ENCODE results near the gene KIAA1549. TPM values are rescaled to one million over a fixed set of nuclear protein-coding genes. Genes with fewer than 3 reads are reported as not detected.

KIAA1549 gene
- total and polyA plus RNA-seq, 8 donors = 0.15 to 7.8 (median 1.4) TPM

DNA sequence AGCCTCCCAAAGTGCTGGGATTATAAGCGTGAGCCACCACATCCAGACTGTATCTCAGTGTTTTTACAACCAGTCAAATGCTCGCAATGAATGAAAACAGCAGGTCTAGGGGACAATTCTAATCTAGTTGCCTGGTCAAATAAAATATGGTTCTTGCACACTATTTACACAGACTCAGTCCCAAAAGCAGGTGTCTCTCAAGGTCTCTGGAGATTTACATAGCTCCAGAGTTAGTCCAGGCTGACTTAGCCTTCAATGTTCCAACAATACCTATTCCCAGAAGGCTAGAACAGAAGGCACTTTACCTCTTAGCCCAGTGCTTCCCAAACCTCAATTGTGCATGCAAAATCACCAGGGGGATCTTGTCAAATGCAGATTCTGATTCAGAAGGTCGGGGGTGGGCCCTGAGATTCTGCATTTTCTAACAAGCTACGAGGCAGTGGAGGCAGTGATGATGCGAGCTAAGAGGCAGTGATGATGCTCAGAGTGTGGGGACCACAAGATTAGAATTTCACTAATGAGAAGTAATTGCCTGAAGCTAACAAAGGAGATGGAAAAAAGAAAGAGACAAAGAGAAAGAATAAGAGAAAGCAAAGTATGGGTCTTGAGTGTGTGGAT lies 6.4 kb downstream of the KIAA1549 start:
- intact Hi-C loops (cut with DNase I; ENCODE audit: low total_unique reads) = no loop called here
- 75 to 81% (median 78%) methylated on average over 5 of the region's 5 CpGs for WGBS, 5 donors
- peaks cover 0 to under 1% (median 0%) of the 10 kb centered on the region in 3 donors for H3K27me3 ChIP-seq
- H3K27ac ChIP-seq = no peak overlapping the region
- peaks cover 0 to 9% (median 4%) of the 10 kb centered on the region in 4 donors for H3K4me1 ChIP-seq
- DNase-seq = no peak
- H3K36me3 ChIP-seq = no peaks in the 10 kb centered on the region
- no peaks in the 10 kb centered on the region for H3K9me3 ChIP-seq
- TF ChIP-seq EP300 (IDR thresholded peaks at IDR 0.05) = no peak
- no peak overlapping the region for H3K4me3 ChIP-seq

DNA sequence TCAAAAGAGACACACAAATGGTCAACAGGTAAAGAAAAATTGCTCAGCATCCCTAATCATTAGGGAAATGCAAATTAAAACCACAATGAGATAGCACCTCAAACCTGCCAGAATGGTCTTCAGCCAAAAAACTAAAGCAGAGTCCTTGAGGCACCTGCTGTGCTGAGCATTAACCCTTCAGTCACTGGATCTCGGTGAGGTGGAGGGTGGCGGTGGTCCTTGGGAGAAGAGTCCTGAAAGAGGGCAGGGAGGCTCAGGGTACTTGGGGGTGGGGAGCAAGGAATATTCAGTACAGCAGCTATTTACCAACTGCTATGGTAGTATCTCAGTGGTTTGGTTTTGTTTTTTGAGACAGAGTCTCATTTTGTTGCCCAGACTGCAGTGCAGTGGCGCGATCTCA lies 7.1 kb downstream of the KIAA1549 start:
- H3K36me3 ChIP-seq = no peaks in the 10 kb centered on the region
- H3K9me3 ChIP-seq = no peaks in the 10 kb centered on the region
- peaks cover 0 to 5% (median 0%) of the 10 kb centered on the region in 4 donors for H3K4me1 ChIP-seq
- intact Hi-C loops (cut with DNase I; ENCODE audit: low total_unique reads) = no loop called here
- DNase-seq = no peak
- WGBS, 5 donors = 93 to 98% (median 96%) methylated on average over 4 of the region's 4 CpGs
- H3K27ac ChIP-seq = no peak overlapping the region
- TF ChIP-seq EP300 (IDR thresholded peaks at IDR 0.05) (no peak), POLR2A (IDR thresholded peaks at IDR 0.05) (no peak), POLR2AphosphoS5 (IDR thresholded peaks at IDR 0.05) (no peak)
- TF ChIP-seq, protein P1, sequence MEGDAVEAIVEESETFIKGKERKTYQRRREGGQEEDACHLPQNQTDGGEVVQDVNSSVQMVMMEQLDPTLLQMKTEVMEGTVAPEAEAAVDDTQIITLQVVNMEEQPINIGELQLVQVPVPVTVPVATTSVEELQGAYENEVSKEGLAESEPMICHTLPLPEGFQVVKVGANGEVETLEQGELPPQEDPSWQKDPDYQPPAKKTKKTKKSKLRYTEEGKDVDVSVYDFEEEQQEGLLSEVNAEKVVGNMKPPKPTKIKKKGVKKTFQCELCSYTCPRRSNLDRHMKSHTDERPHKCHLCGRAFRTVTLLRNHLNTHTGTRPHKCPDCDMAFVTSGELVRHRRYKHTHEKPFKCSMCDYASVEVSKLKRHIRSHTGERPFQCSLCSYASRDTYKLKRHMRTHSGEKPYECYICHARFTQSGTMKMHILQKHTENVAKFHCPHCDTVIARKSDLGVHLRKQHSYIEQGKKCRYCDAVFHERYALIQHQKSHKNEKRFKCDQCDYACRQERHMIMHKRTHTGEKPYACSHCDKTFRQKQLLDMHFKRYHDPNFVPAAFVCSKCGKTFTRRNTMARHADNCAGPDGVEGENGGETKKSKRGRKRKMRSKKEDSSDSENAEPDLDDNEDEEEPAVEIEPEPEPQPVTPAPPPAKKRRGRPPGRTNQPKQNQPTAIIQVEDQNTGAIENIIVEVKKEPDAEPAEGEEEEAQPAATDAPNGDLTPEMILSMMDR (IDR thresholded peaks at IDR 0.05) = no peak
- H3K4me3 ChIP-seq = no peak overlapping the region
- no peaks in the 10 kb centered on the region for H3K27me3 ChIP-seq

DNA sequence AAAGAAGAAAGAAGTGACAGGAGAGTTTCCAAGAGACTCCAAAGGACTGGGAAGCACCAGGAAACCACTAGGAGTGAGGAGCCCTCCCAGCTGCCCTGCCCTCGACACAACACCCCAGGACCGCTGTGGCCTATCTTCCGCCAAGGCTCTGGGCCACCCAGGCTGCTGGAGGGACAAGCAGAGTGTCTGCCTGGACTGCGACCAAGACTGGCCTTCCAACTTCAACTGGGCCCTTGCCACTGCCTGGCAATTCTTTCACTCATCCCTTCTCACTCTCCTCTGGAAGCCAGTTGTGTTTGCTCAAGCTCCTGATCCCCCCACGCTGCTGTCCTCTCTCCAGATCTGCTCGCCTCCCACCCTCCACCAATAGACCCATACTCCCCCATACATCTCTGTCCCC lies 10.2 kb downstream of the KIAA1549 start:
- no peaks in the 10 kb centered on the region for H3K36me3 ChIP-seq
- intact Hi-C loops (cut with DNase I; ENCODE audit: low total_unique reads) = no loop called here
- no peak for DNase-seq
- TF ChIP-seq POLR2A (IDR thresholded peaks at IDR 0.05) = no peak
- TF ChIP-seq EP300 (IDR thresholded peaks at IDR 0.05) = no peak
- TF ChIP-seq, protein P1 (IDR thresholded peaks at IDR 0.05) = no peak
- no peak for TF ChIP-seq POLR2AphosphoS5 (IDR thresholded peaks at IDR 0.05)
- peaks cover 0 to 5% (median 0%) of the 10 kb centered on the region in 4 donors for H3K4me1 ChIP-seq
- H3K4me3 ChIP-seq = no peak overlapping the region
- H3K27me3 ChIP-seq = no peaks in the 10 kb centered on the region
- H3K9me3 ChIP-seq = no peaks in the 10 kb centered on the region
- 77 to 83% (median 83%) methylated on average over 6 of the region's 6 CpGs for WGBS, 5 donors
- no peak overlapping the region for H3K27ac ChIP-seq

DNA sequence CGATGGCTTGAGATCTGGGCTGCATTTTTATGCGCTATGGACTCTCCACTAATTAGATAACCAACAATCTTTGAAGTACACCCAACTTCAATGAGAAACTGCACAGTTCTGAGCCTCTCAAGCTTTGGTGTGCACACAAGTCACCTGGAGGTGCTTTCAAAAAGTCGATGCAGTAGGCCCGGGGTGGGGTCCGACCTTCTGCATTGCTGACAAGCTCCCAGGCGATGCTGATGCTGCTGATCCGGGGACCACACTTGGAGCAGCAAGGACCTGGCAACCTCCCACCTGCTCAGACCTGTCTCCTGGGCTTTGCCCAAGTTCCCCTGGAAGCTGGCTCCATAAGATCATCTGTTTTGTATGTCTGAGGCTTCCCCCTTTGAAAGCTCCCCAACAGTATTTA lies 10.7 kb downstream of the KIAA1549 start:
- intact Hi-C loops (cut with DNase I; ENCODE audit: low total_unique reads) = no loop called here
- H3K27ac ChIP-seq = no peak overlapping the region
- H3K4me3 ChIP-seq = no peak overlapping the region
- DNase-seq = no peak
- H3K4me1 ChIP-seq = peaks cover 0 to 5% (median 0%) of the 10 kb centered on the region in 4 donors
- 90 to 92% (median 91%) methylated on average over 7 of the region's 7 CpGs for WGBS, 5 donors
- no peaks in the 10 kb centered on the region for H3K36me3 ChIP-seq
- H3K27me3 ChIP-seq = no peaks in the 10 kb centered on the region
- TF ChIP-seq, protein P1 (IDR thresholded peaks at IDR 0.05) = no peak
- TF ChIP-seq POLR2A (IDR thresholded peaks at IDR 0.05) (no peak), POLR2AphosphoS5 (IDR thresholded peaks at IDR 0.05) (no peak), EP300 (IDR thresholded peaks at IDR 0.05) (no peak)
- H3K9me3 ChIP-seq = no peaks in the 10 kb centered on the region

DNA sequence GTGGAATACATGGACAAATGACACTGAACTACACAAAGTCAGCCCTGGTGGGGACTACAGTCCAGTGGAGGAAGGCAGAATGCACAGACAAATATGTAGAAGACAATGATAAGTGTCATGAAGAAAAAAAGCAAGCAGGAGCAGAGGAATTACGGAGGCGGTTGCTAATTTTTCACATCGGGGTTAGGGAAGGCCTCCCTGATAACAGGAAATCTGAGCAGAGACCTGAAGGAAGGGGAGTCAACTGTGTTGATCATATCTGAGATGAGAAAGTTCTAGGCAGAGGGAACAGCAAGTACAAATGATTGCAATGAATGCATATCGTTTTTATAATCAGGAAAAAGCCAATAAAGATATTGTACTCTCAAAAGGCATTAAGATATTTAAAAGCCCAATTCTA lies 14.0 kb downstream of the KIAA1549 start:
- Histone ChIP-seq H3K9me3 (no peaks in the 10 kb centered on the region), H3K4me1 (peaks cover 4 to 16% (median 5%) of the 10 kb centered on the region in 4 donors), H3K27me3 (no peaks in the 10 kb centered on the region), H3K36me3 (no peaks in the 10 kb centered on the region), H3K4me3 (no peak overlapping the region), H3K27ac (no peak overlapping the region)
- WGBS, 5 donors = 54 to 80% (median 72%) methylated on average over 4 of the region's 4 CpGs
- no peak for DNase-seq
- intact Hi-C loops (cut with DNase I; ENCODE audit: low total_unique reads) = no loop called here
- TF ChIP-seq EP300 (IDR thresholded peaks at IDR 0.05) (no peak), POLR2AphosphoS5 (IDR thresholded peaks at IDR 0.05) (no peak), POLR2A (IDR thresholded peaks at IDR 0.05) (no peak)
- TF ChIP-seq, protein P1 (IDR thresholded peaks at IDR 0.05) = no peak

Measured in stomach (tissue), 9 donors.